H9 (cell line): Measurements from ENCODE around the gene MYEF2. TPM values are rescaled to one million over a fixed set of nuclear protein-coding genes. Genes with fewer than 3 reads are reported as not detected.

Experiments used
- DNase-seq: peaks from one replicate; pipeline ENCODE4 v3.0.0-alpha.2; 2017
- H2AFZ ChIP-seq: one replicate; pipeline ENCODE4 v1.6.1; 2013; ENCODE audit warnings: mild to moderate bottlenecking, low read length, control low read depth, moderate library complexity
- H2AK5ac ChIP-seq: 2 replicates; pipeline ENCODE4 v1.6.1; 2013; ENCODE audit warnings: low read length, control low read depth, mixed read lengths; ENCODE audit not compliant: insufficient read length
- H2BK120ac ChIP-seq: one replicate; pipeline ENCODE4 v1.6.1; 2013; ENCODE audit warnings: low read depth, mild to moderate bottlenecking, low read length, control low read depth, inconsistent platforms; ENCODE audit not compliant: poor library complexity, severe bottlenecking
- H2BK12ac ChIP-seq: 2 replicates; pipeline ENCODE4 v1.6.1; 2013; ENCODE audit warnings: low read length, control low read depth, mixed read lengths, low read depth; ENCODE audit not compliant: insufficient read length
- H2BK15ac ChIP-seq: 2 replicates; pipeline ENCODE4 v1.6.1; 2013; ENCODE audit warnings: low read depth, low read length, control low read depth
- H2BK20ac ChIP-seq: one replicate; pipeline ENCODE4 v1.6.1; 2013; ENCODE audit warnings: low read depth, mild to moderate bottlenecking, low read length, control low read depth, inconsistent platforms; ENCODE audit not compliant: poor library complexity, severe bottlenecking
- H2BK5ac ChIP-seq: 2 replicates; pipeline ENCODE4 v1.6.1; 2013; ENCODE audit warnings: low read length, control low read depth, mixed read lengths; ENCODE audit not compliant: insufficient read length
- H3K14ac ChIP-seq: 2 replicates; pipeline ENCODE4 v1.6.1; 2013; ENCODE audit warnings: low read length, control low read depth; ENCODE audit not compliant: insufficient read depth
- H3K18ac ChIP-seq: 2 replicates; pipeline ENCODE4 v1.6.1; 2013; ENCODE audit warnings: low read depth, mild to moderate bottlenecking, mixed read lengths, low read length, control low read depth; ENCODE audit not compliant: insufficient read length
- H3K23ac ChIP-seq: 2 replicates; pipeline ENCODE4 v1.6.1; 2013; ENCODE audit warnings: low read length, control low read depth, mixed read lengths, low read depth; ENCODE audit not compliant: insufficient read length
- H3K23me2 ChIP-seq: 2 replicates; pipeline ENCODE4 v1.6.1; 2013; ENCODE audit warnings: low read depth, mild to moderate bottlenecking, mixed read lengths, low read length, control low read depth; ENCODE audit not compliant: insufficient read length, poor library complexity, severe bottlenecking
- H3K27ac ChIP-seq: 2 replicates; pipeline ENCODE4 v1.5.1; 2013; ENCODE audit warnings: low read length, control low read depth, mixed read lengths, low read depth; ENCODE audit not compliant: insufficient read length
- H3K27me3 ChIP-seq: 2 replicates; pipeline ENCODE4 v1.6.1; 2013; ENCODE audit warnings: low read length, control low read depth, inconsistent platforms; ENCODE audit not compliant: insufficient read depth
- H3K4ac ChIP-seq: 2 replicates; pipeline ENCODE4 v1.6.1; 2013; ENCODE audit warnings: low read depth, mild to moderate bottlenecking, control low read depth, inconsistent platforms, low read length, moderate library complexity
- H3K4me1 ChIP-seq: 2 replicates; pipeline ENCODE4 v1.6.1; 2013; ENCODE audit warnings: low read length, control low read depth, inconsistent platforms; ENCODE audit not compliant: insufficient read depth
- H3K4me2 ChIP-seq: 2 replicates; pipeline ENCODE4 v1.6.1; 2013; ENCODE audit warnings: low read length, control low read depth, mixed read lengths; ENCODE audit not compliant: insufficient read length, insufficient read depth
- H3K56ac ChIP-seq: 2 replicates; pipeline ENCODE4 v1.6.1; 2013; ENCODE audit warnings: low read depth, mild to moderate bottlenecking, mixed read lengths, low read length, control low read depth; ENCODE audit not compliant: insufficient read length
- H3K79me1 ChIP-seq: 2 replicates; pipeline ENCODE4 v1.6.1; 2013; ENCODE audit warnings: low read depth, mild to moderate bottlenecking, moderate library complexity, low read length, control low read depth, inconsistent platforms; ENCODE audit not compliant: insufficient read depth, poor library complexity, severe bottlenecking
- H3K79me2 ChIP-seq: 2 replicates; pipeline ENCODE4 v1.6.1; 2013; ENCODE audit warnings: low read length, control low read depth, inconsistent platforms; ENCODE audit not compliant: insufficient read depth
- H3K9ac ChIP-seq: 2 replicates; pipeline ENCODE4 v1.6.1; 2013; ENCODE audit warnings: low read length, control low read depth, mixed read lengths; ENCODE audit not compliant: insufficient read length; ENCODE audit errors: extremely low read depth
- H3K9me3 ChIP-seq: one replicate; pipeline ENCODE4 v1.6.1; 2013; ENCODE audit warnings: low read depth, low read length, inconsistent platforms; ENCODE audit not compliant: control insufficient read depth
- H3T11ph ChIP-seq: one replicate; pipeline ENCODE4 v1.6.1; 2013; ENCODE audit warnings: mild to moderate bottlenecking, low read length, control low read depth, inconsistent platforms
- H4K20me1 ChIP-seq: one replicate; pipeline ENCODE4 v1.6.1; 2013; ENCODE audit not compliant: control insufficient read depth, insufficient read length, insufficient read depth
- H4K5ac ChIP-seq: 2 replicates; pipeline ENCODE4 v1.6.1; 2013; ENCODE audit warnings: low read depth, mild to moderate bottlenecking, mixed read lengths, low read length, control low read depth; ENCODE audit not compliant: insufficient read length
- H4K8ac ChIP-seq: replicated peaks from 2 replicates; pipeline ENCODE4 v1.6.1; 2013; ENCODE audit warnings: low read length, control low read depth, mixed read lengths, low read depth; ENCODE audit not compliant: insufficient read length
- H4K91ac ChIP-seq: 2 replicates; pipeline ENCODE4 v1.6.1; 2013; ENCODE audit warnings: low read depth, mild to moderate bottlenecking, moderate library complexity, mixed read lengths, low read length, control low read depth; ENCODE audit not compliant: insufficient read length
- H3K27ac Mint-ChIP-seq, 3 experiments: 2 replicates in 2 of 3; 3 replicates in 1 of 3; pipeline ENCODE4 v1.8.0; 2020 to 2021; ENCODE audit warnings: mixed read lengths in 3 of 3, mild to moderate bottlenecking in 1 of 3, moderate library complexity in 1 of 3
- H3K27me3 Mint-ChIP-seq: 2 replicates; pipeline ENCODE4 v1.8.0; 2021; ENCODE audit warnings: low read depth, mild to moderate bottlenecking, moderate library complexity, mixed read lengths
- H3K36me3 Mint-ChIP-seq, 3 experiments: 2 replicates in 2 of 3; 3 replicates in 1 of 3; pipeline ENCODE4 v1.8.0; 2020 to 2021; ENCODE audit warnings: low read depth in 3 of 3, mixed read lengths in 3 of 3; ENCODE audit not compliant: insufficient read depth in 1 of 3
- H3K4me1 Mint-ChIP-seq, 2 experiments: 2 replicates each; pipeline ENCODE4 v1.8.0; 2020; ENCODE audit warnings: mixed read lengths in 2 of 2
- H3K4me3 Mint-ChIP-seq, 2 experiments: 2 replicates in 1 of 2; 3 replicates in 1 of 2; pipeline ENCODE4 v1.8.0; 2020 to 2021; ENCODE audit warnings: mild to moderate bottlenecking in 2 of 2, mixed read lengths in 2 of 2, moderate library complexity in 1 of 2
- H3K9me3 Mint-ChIP-seq, 2 experiments: 2 replicates in 1 of 2; 3 replicates in 1 of 2; pipeline ENCODE4 v1.8.0; 2020; ENCODE audit warnings: mild to moderate bottlenecking in 2 of 2, mixed read lengths in 2 of 2, moderate library complexity in 1 of 2
- WGBS: extraction: QIAGEN DNeasy Blood & Tissue Kit; methylation state at CpG from one replicate; pipeline ENCODE4 v1.1.7; 2013; ENCODE audit warnings: missing lambda C conversion rate, low lambda C conversion rate, mixed read lengths; ENCODE audit not compliant: insufficient read length; ENCODE audit errors: extremely low coverage; 5-methylcytosine and 5-hydroxymethylcytosine counted together
- total RNA-seq: library from RNA; stranded (reverse); gene quantifications from 2 replicates; pipeline ENCODE4 v1.2.1, GENCODE V29; 2021
- TF ChIP-seq, protein P1 (sequence below): fragments of 200-600 bp; sonication (generic); conservative IDR thresholded peaks from 3 replicates; pipeline ENCODE4 v1.8.0; 2021; ENCODE audit warnings: antibody characterized with exemption, mild to moderate bottlenecking

The MYEF2 gene
- total RNA-seq, 1 experiment from 2014 or later: 85.2 TPM

DNA sequence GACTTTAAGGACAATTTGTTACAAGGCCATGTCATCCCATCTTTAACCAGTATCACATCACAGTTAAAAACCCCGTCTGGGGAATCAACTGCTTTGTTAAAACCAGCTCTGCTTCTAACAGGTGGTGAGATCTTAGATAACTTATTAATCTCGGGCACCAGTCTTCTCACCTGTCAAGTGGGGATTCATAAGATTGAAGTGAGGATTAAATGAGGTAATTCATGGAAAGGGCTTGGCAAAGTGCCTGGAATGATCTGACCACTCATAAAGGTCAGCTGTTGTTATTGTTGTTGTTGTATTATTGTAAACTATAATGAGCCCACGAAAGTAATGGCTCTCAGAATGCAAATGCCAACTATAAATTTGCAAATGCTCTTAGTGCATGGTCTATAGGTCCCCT is 87.4 kb downstream of the MYEF2 start:
- Histone ChIP-seq H2AK5ac (no peak overlapping the region), H3K4ac (no peak overlapping the region), H2BK5ac (no peak overlapping the region), H3K27ac (no peak overlapping the region), H2AFZ (no peak overlapping the region), H4K91ac (no peak overlapping the region), H2BK20ac (no peak overlapping the region), H2BK15ac (no peak overlapping the region), H3K79me2 (no peaks in the 10 kb centered on the region), H4K8ac (no peak overlapping the region), H3K56ac (no peak overlapping the region), H3T11ph (no peak overlapping the region), H3K18ac (no peak overlapping the region), H3K4me1 (no peaks in the 10 kb centered on the region), H3K9me3 (peaks cover 21% of the 10 kb centered on the region), H4K5ac (no peak overlapping the region), H4K20me1 (no peaks in the 10 kb centered on the region), H2BK120ac (no peak overlapping the region), H3K9ac (no peak overlapping the region), H3K23ac (no peak overlapping the region), H3K79me1 (no peaks in the 10 kb centered on the region), H3K4me2 (no peak overlapping the region), H2BK12ac (no peak overlapping the region), H3K23me2 (no peaks in the 10 kb centered on the region), H3K27me3 (no peaks in the 10 kb centered on the region), H3K14ac (no peak overlapping the region)
- WGBS: no CpG with 5 or more reads among the region's 3 CpGs
- Mint-ChIP-seq H3K9me3 (peaks cover 15 to 25% of the 10 kb centered on the region in 2 experiments), H3K36me3 (peaks cover 12 to 16% (median 15%) of the 10 kb centered on the region in 3 experiments), H3K27me3 (no peaks in the 10 kb centered on the region), H3K27ac (no peak overlapping the region), H3K4me1 (peaks cover 4 to 6% of the 10 kb centered on the region in 2 experiments; a peak in 1 of 4 replicates), H3K4me3 (no peak overlapping the region)
- TF ChIP-seq, protein P1, sequence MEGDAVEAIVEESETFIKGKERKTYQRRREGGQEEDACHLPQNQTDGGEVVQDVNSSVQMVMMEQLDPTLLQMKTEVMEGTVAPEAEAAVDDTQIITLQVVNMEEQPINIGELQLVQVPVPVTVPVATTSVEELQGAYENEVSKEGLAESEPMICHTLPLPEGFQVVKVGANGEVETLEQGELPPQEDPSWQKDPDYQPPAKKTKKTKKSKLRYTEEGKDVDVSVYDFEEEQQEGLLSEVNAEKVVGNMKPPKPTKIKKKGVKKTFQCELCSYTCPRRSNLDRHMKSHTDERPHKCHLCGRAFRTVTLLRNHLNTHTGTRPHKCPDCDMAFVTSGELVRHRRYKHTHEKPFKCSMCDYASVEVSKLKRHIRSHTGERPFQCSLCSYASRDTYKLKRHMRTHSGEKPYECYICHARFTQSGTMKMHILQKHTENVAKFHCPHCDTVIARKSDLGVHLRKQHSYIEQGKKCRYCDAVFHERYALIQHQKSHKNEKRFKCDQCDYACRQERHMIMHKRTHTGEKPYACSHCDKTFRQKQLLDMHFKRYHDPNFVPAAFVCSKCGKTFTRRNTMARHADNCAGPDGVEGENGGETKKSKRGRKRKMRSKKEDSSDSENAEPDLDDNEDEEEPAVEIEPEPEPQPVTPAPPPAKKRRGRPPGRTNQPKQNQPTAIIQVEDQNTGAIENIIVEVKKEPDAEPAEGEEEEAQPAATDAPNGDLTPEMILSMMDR: no peak
- DNase-seq: no peak
